CD4-positive, alpha-beta T cell treated with Interleukin-15 for 4 hours (primary cell): ENCODE results near the gene GRID2IP.
"Not testable (repeated sequence)": the region's sequence is repeated elsewhere in the genome, so short reads cannot be mapped to it uniquely, and the experiment has no call there.

ENCODE experiments used
- DNase-seq: peaks from one replicate; pipeline ENCODE4 v3.0.0-alpha.2; 2020; ENCODE audit warnings: low spot score

GRID2IP gene

DNA sequence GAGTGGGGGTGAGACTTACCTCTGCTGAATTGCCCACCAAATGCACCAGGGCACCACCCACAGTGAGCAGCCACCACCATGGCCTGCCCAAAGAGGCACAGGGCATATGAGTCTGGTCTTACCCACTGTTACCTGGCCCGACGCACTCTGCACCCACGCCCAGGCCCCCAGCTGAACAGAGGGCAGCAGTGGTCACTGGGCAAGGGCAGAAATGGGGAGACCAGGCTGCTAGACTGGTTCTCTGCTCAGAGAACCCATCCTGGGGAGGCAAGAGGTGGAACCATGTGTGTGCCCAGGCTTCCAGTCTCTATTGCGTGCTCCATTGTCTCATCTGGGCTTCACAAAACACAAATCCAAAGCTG lies 64.1 kb downstream of the GRID2IP start:
- DNase-seq = no peak

DNA sequence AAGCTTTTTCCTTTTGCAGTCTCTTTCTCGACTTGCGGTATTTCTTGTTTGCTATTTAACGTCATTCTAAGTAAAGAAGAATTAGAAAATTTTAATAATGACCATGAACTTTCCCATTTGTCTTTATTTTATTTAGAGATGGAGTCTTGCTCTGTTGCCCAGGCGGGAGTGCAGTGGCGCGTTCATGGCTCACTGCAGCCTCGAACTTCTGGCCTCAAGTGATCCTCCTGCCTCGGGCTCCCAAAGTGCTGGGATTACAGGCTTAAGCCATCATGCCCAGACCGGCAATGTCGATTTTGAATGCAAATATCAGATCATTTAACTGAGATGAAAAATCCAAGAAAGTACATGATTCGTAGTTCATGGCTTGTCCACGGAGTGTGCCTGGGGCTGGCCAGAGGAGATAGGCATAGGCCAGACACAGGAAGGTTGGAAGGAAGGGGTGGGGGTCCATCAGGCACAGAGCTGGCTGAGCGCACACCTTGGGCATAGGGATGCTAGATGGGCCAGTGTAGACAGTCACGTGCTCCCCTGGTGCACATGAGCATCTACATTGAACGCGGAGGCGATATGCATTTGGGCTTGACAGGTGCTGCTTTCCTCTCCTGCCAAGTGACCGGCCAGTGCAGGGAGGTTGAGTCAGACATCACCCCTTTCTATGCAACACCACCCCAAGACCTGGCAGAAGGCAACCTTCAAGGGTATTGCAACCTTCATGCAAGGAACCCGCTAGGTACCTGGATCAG lies 64.7 kb downstream of the GRID2IP start:
- DNase-seq = no peak

DNA sequence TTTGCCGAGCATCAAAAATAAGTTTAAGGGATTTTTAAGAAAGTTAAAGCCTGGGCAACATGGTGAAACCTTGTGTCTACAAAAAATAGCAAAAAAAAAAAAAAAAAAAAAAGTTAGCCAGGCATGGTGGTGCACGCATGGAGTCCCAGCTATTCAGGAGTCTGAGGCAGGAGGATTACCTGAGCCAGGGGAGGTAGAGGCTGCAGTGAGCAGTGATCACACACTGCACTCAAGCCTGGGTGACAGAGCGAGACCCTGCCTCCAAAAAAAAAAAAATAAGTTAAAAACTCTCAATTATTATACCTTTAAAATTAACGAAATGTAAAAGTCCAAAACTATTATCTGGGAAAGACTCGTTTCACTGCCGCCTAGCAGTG lies 68.5 kb downstream of the GRID2IP start:
- DNase-seq = no peak

DNA sequence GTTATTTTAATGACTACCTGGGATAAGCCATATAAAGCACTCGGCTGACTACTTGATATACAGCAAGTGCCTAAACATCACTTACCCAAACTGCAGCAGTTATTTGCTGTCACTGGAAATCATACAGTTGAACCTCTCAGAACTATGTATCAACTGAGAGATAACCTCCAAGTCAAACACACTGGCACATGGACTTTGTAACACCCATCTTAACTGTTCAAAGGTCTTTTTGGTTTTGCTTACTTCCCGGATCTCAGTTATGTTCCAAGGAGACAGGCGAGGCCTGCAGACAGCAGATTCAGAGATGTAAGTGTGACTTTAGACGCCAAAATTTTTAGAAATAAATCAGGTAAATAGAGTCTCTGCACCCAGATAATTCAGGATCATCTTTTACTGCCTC lies 69.0 kb downstream of the GRID2IP start:
- no peak for DNase-seq

DNA sequence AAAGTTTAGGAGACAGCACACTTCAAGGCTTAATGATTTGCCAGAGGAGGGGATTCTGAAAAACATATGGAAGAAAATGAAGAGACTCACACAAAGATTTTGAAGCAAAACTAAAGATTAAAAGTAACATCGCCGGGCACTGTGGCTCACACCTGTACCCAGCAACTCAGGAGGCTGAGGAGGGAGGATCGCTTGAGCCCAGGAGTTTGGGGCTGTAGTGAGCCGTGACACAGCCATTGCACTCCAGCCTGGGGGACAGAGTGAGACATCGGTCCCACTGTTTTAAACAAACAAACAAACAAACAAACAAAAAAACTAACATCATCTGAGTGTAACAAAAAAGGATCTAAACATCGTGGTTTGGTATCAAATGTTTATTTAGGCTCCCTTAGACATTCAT lies 69.8 kb downstream of the GRID2IP start:
- no peak for DNase-seq

DNA sequence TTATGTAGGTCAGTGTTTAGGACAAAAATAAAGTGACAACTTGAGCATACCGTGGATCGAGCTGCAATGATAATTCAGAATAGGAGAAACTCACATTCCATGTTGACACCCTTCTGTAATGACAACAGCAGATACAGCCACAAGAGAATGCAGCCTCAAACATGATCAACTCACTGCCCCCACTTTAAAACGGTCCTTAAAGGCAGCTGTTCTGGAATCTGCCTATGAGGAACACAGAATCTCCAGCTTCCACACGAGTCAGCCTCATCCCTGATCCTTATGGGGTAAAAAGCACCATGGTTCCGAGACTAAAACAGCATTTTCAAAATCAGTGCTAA lies 71.0 kb downstream of the GRID2IP start:
- DNase-seq = no peak

DNA sequence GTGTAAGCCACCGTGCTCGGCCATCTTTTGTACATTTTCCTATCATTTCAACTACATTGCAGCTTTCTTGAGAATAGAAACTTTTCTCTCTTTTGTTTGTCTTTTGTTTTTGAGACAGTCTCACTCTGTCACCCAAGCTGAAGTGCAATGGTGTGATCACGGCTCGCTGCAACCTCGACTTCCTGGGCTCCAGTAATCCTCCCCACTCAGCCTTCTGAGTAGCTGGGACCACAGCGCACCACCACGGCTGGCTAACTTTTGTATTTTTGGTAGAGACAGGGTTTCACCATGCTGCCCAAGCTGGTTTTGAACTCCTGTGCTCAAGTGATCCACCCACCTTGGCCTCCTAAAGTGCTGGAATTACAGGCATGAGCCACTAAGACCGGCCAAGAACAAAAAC lies 72.2 kb downstream of the GRID2IP start:
- DNase-seq = peak; percentile 25

DNA sequence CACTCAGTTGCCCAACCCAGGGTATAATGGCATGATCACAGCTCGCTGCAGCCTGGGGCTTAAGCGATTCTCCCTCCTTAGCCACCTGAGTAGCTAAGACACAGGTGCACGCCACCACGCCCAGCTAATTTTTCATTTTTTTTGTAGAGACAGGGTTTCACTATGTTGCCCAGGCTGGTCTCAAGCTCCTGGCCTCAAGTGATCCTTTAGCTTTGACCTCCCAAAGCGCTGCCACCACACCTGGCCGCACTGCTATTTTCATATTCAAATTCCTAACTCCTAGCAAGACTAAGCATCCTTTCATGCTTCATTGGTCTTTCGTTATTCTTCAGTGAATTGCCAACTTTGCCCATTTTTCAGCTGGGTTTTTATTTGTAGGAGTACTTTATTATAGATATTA lies 73.1 kb downstream of the GRID2IP start:
- no peak for DNase-seq

DNA sequence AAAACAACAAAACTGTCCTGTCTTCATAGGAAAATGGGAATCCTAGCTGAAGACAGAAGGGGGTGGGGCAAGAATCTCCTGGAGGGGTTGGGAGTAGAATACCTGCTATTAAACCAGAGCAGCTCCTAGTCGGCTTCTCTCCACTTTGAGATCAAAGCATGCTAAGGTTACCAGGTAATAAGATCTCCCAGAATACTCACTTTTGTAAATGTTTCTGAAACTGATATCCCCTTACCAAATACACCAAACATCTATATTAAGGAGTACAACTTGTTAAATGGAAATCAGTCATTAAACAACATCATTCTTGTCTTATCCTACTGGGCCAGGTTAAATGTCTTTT lies 74.0 kb downstream of the GRID2IP start:
- no peak for DNase-seq

DNA sequence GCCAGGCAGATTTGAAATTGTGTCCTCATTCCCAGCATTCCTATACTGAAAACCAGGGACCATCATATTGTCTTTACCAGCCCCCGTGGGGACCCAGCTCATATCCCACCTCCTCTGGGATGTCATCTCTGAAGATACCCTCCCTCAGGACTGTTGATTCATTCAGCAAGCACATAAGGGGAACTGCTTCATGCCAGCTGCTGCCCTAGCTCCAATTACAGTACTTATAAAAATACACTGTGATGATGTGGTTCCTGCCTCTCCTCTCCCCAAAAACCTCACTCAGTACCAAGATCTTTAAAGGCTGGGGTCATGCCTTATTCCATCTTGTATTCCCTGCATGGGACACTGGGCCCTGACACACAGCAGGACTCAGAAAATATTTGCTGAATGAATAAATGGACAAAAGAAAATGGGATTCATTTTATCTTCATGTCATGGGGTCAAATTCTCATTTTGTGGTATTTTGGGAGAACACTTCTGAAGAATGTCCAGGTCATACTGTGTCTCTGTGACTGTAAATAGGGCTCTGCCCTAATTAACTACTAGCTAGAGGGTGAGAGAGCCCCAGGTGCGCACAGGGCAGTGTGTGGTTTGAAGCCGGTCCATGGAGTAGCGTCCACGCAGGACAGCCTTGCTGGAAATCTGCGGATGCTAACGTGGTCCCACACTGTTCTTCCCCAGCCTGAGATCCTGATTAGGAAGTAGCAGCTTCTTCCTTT lies 74.5 kb downstream of the GRID2IP start:
- no peak for DNase-seq

DNA sequence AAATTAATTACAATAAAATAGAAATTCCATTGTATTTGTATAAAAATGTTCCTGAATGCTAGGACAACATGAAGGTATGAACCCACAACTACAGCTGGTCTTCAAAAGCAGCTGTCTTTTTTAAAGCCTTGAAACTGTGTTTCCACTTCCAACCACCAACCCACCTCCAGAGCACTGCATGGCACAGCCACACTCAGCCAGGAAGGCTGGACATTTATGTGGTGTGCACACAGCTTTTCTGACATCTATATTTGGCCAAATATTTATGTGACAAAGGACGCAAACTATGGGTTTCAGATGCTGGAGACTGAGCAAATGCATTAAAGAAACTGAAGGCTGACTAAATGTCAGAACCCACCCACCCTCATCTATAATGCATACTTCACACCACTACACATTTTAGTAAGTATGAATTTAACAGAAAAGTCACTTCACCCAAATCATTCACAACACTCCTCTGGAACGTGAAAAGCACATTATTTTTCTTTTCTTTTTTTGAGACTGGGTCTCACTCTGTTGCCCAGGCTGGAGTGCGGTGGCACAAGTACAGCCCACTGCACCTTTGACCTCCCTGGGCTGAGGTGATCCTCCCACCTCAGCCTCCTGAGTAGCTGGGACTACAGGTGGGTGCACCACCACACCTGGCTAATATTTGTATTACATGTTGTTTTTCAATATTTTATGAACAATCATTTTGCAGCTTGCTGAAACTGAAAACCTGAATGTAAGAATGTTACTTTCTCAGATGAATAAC lies 75.7 kb downstream of the GRID2IP start:
- DNase-seq = no peak

DNA sequence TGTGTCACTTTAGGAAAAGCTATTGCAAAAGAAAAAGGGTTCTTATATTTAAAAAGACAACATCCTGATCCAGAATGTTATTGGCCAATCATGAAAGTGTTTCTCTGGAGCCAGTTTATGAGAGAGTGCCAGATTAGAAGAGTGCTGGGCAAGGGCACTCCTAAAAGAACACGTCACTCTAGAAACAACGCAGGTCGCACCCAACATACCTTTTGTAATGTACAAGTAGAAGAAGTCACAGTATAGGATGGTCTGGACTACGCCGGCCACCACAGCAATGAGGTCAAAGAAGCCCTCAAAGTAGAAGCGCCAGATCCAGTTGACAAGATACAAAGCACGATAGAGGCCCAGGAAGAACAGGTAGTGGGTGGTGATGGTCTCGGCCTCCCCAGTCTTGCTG lies 85.4 kb downstream of the GRID2IP start:
- no peak for DNase-seq

DNA sequence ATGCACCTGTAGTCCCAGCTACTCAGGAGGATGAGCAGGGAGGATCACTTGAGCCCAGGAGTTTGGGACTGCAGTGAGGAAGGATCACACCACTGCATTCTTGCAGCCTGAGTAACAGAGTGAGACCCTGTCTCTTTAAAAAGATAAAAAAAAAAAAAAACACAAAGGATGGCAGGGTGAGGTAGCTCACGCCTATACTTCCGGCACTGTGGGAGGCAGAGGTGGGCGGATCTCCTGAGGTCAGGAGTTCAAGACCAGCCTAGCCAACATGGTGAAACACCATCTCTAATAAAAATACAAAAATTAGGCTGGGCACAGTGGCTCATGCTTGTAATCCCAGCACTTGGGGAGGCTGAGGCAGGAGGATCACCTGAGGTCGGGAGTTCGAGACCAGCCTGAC lies 87.7 kb downstream of the GRID2IP start:
- DNase-seq = not testable (repeated sequence)

DNA sequence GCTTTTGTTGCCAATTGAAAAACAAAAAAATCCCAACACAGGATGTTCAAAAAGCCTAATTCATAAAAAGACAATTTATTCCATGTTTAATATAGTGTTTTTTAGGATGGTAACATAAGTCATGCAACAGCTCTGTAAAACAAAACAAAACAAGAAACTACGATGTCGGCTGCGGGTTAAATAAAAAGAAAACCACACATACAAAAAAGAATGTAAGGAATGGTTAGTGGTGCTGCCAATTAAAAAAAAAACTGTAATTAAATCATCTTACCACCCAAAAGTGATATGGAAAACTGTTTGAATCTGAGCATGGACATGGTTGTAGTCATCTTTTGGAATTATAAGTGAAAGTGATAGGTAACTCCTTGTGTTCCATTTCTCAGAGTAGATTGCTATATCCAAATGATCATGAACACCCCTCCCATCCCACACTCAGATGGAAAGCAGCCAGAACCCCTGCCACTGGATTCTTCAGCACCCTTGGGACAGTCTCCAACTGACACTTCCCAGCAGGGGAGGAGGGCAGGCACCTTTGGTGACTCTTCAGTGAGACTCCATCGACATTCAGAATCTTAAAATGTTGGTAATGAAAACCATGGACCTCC lies 89.2 kb downstream of the GRID2IP start:
- no peak for DNase-seq

DNA sequence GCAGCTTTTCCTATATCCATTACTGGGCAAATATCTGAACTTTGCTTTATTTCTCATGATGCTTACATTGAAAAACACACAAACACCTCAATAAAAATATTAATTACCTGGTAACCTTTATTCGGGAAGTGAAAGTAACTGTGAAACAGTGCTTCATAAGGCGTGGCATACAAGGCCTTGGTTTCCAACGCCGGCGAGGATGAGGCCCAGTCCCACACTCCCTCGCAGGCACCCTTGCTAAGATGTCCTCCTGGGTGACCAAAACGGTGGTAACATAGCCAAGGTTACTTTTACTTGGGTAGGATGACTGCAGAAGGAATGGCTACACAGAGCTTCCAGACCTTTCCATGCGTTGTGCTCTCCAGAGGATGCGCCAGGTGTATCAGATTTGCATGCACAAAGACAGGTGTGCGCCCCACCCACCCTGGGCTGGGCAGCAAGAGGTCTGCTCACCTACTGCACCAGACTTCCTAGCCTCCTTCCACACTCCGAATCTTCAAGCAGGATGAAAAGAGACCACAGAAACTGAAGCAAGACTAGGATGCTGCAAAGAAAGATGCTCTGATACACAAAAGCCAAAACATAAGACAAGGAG lies 90.2 kb downstream of the GRID2IP start:
- no peak for DNase-seq

DNA sequence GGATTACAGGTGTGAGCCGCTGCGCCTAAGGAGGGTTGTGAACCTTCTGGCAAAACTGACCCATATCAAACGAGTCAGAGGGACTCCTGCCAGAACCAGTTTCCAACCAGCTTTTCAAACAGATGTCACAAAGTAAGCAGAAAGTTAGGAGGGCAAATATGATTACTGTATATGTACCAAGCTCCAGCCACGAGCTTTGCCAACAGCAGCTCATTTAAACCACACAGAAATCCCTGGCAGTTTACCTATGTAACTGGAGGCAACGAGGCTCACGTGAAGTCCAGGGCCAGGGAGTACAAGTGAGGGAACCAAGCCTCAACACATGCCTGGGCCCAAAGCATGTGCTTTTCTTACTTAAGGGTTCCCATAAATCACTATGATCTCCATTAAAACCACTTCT lies 91.0 kb downstream of the GRID2IP start:
- DNase-seq = no peak

DNA sequence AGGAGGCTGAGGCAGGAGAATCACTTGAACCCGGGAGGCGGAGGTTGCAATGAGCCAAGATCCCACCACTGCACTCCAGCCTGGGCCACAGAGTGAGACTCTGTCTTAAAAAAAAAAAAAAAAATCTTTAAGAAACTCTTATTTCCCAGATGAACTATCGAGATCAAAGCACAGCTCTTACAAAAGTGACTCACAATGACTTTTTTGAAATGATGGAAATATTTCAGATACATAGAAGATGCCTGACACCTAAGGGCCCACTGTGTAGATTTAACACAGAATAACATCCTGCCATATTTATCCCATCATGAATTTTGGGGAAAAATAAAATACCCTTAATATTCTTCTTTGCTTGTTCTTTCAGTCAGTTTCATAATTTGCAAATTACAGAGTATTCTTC lies 92.6 kb downstream of the GRID2IP start:
- DNase-seq = not testable (repeated sequence)

DNA sequence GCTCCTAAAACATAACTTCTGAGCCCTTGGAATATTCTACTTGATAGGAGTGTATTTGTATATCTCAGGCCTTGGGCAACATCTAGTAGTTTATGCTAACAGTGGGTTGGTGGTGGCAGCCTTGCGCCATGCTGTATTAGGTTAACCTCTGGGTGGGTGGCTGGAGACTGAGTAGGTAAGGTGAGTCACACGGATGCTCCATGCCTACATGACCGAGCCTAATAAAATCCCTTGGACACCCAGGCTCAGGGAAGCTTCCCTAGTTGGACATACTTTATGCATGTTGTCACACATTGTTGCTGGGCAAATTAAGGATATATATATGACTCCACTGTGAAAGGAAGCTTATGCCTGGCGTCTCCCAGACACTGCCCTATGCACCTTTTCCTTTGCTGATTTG lies 97.5 kb downstream of the GRID2IP start:
- no peak for DNase-seq

DNA sequence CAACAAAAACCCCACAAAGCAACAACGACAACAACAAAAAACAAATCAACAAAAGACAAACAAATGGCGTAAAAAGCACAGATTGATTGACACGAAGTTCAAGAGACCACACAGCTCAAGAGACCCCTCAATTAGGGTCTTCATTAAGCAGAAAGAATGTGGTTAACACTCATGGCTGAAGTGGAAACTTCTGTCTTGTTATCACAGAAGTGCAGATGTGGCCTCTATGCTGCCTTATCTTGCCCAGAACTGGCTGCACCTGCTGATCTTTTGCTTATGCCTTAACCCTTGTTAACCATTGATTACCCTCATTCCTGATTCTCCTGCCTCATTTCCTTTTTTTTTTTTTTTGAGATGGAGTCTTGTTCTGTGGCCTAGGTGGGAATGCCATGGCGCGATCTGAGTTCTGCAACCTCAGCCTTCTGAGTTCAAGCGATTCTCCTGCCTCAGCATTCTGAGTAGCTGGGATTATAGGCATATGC lies 100.0 kb downstream of the GRID2IP start:
- no peak for DNase-seq

DNA sequence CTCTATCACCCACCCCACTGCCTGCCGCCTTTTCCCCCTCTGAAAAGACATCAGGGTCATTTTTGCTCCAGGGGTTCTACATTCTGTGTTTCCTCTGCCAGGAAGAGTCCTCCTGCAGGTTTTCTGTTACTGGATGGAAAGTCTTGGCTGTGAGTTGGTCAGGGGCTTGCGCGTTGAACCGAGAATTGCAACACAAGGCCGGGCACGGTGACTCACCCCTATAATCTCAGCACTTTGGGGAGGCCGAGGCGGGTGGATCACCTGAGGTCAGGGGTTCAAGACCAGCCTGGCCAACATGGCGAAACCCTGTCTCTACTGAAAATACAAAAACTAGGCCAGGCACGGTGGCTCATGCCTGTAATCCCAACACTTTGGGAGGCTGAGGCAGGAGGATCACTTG lies 100.7 kb downstream of the GRID2IP start:
- not testable (repeated sequence) for DNase-seq

DNA sequence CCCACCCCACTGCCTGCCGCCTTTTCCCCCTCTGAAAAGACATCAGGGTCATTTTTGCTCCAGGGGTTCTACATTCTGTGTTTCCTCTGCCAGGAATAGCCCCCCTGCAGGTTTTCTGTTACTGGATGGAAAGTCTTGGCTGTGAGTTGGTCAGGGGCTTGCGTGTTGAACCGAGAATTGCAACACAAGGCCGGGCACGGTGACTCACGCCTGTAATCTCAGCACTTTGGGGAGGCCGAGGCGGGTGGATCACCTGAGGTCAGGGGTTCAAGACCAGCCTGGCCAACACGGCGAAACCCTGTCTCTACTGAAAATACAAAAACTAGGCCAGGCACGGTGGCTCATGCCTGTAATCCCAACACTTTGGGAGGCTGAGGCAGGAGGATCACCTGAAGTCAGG lies 101.4 kb downstream of the GRID2IP start:
- DNase-seq = not testable (repeated sequence)

DNA sequence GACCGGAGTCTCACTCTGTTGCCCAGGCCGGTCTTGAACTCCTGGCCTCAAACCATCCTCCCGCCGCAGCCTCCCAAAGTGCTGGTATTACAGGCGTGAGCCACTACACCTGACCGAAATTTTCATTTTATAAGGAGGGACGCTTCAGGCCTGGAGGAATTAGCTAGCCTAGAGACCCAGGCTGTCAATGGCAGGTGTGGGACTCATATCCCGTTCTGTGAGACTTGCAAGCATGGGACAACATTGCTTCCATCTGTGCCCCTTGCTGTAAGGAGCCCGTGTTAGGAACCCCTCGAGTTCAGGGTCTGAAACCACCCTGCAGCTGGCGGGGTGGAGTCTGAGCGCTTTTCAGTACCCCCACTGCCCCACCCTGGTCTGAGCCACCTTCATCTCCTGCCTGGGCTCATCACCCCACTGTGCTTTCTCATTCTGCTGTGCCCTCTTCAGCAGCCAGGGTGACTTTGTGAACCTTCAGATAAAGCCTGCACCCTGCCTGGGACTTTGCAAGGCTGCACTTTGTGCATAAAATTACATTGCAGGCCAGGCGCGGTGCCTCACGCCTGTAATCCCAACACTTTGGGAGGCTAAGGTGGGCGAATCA lies 102.2 kb downstream of the GRID2IP start:
- no peak for DNase-seq
